WTC11 (cell line): ENCODE results near the gene DMWD. TPM values are rescaled to one million over a fixed set of nuclear protein-coding genes. Genes with fewer than 3 reads are reported as not detected.

ENCODE experiments used
- ATAC-seq: fragments of 200-7000 bp; cut with Tn5 transposase; 2 replicates; pipeline ENCODE4 v1.10.0; 2021; ENCODE audit warnings: mild to moderate bottlenecking, moderate library complexity
- CTCF ChIA-PET: fragments of 300-600 bp; sonication (Branson Sonifier 250); formaldehyde crosslinking; loops from one replicate; lab custom pipeline; 2021; ENCODE audit warnings: antibody characterized with exemption; lab: Charles Lee
- POLR2A ChIA-PET: fragments of 350-600 bp; sonication (Branson Sonifier 250); formaldehyde crosslinking; loops from one replicate; lab custom pipeline; 2021; ENCODE audit warnings: antibody characterized with exemption; lab: Charles Lee
- DNase-seq: peaks from one replicate; pipeline ENCODE4 v3.0.0; 2021; ENCODE audit warnings: low spot score
- H3K27ac Mint-ChIP-seq: 2 replicates; pipeline ENCODE4 v1.8.0; 2021; ENCODE audit warnings: mixed read lengths
- H3K27me3 Mint-ChIP-seq: 2 replicates; pipeline ENCODE4 v1.8.0; 2021; ENCODE audit warnings: low read depth, mild to moderate bottlenecking, moderate library complexity, mixed read lengths
- H3K36me3 Mint-ChIP-seq: 2 replicates; pipeline ENCODE4 v1.8.0; 2021; ENCODE audit warnings: mixed read lengths
- H3K4me1 Mint-ChIP-seq: 2 replicates; pipeline ENCODE4 v1.8.0; 2022; ENCODE audit warnings: mixed read lengths
- H3K4me3 Mint-ChIP-seq: 2 replicates; pipeline ENCODE4 v1.8.0; 2021; ENCODE audit warnings: mild to moderate bottlenecking, moderate library complexity, mixed read lengths
- H3K9me3 Mint-ChIP-seq: 2 replicates; pipeline ENCODE4 v1.8.0; 2021; ENCODE audit warnings: mixed read lengths
- ATF2 ChIP-seq: sonication (generic); formaldehyde crosslinking; IDR thresholded peaks from 2 replicates; pipeline ENCODE4 v1.8.1; 2022; ENCODE audit warnings: low read depth, missing genetic modification reagents, borderline replicate concordance
- CBFB ChIP-seq: sonication (generic); formaldehyde crosslinking; IDR thresholded peaks from 2 replicates; pipeline ENCODE4 v1.8.1; 2022; ENCODE audit warnings: mild to moderate bottlenecking, low read depth, missing genetic modification reagents
- CREB1 ChIP-seq: sonication (generic); formaldehyde crosslinking; IDR thresholded peaks from 2 replicates; pipeline ENCODE4 v1.8.0; 2023; ENCODE audit warnings: mild to moderate bottlenecking, missing genetic modification reagents
- CTCF ChIP-seq: fragments of 200-600 bp; IDR thresholded peaks from 2 replicates; pipeline ENCODE4 v1.8.0; 2022; ENCODE audit warnings: antibody characterized with exemption
- FOXJ3 ChIP-seq: sonication (generic); formaldehyde crosslinking; IDR thresholded peaks from 2 replicates; pipeline ENCODE4 v1.9.0; 2021; ENCODE audit warnings: missing genetic modification reagents, mild to moderate bottlenecking, borderline replicate concordance
- FOXK1 ChIP-seq: sonication (generic); formaldehyde crosslinking; IDR thresholded peaks from 2 replicates; pipeline ENCODE4 v1.8.0; 2022; ENCODE audit warnings: mild to moderate bottlenecking, moderate library complexity, missing genetic modification reagents
- IRF1 ChIP-seq: sonication (generic); formaldehyde crosslinking; IDR thresholded peaks from 2 replicates; pipeline ENCODE4 v1.8.0; 2023; ENCODE audit warnings: missing genetic modification reagents
- JUN ChIP-seq: sonication (generic); formaldehyde crosslinking; IDR thresholded peaks from 2 replicates; pipeline ENCODE4 v1.8.0; 2023; ENCODE audit warnings: mild to moderate bottlenecking, missing genetic modification reagents
- NFATC4 ChIP-seq: fragments of 250-450 bp; sonication (Bioruptor Pico); IDR thresholded peaks from 2 replicates; pipeline ENCODE4 v1.9.0; 2021; ENCODE audit warnings: mild to moderate bottlenecking
- NFYB ChIP-seq: sonication (generic); formaldehyde crosslinking; conservative IDR thresholded peaks from 2 replicates; pipeline ENCODE4 v1.8.0; 2022; ENCODE audit warnings: low read depth, missing genetic modification reagents
- NR2C2 ChIP-seq: sonication (generic); formaldehyde crosslinking; IDR thresholded peaks from 2 replicates; pipeline ENCODE4 v1.8.0; 2022; ENCODE audit warnings: mild to moderate bottlenecking, missing genetic modification reagents
- RORB ChIP-seq: fragments of 250-450 bp; sonication (Bioruptor Pico); IDR thresholded peaks from 2 replicates; pipeline ENCODE4 v1.9.0; 2021; ENCODE audit warnings: mild to moderate bottlenecking
- SMAD4 ChIP-seq: sonication (generic); formaldehyde crosslinking; IDR thresholded peaks from 2 replicates; pipeline ENCODE4 v1.8.0; 2022; ENCODE audit warnings: mild to moderate bottlenecking, missing genetic modification reagents
- USF1 ChIP-seq: sonication (generic); formaldehyde crosslinking; IDR thresholded peaks from 2 replicates; pipeline ENCODE4 v1.8.0; 2022; ENCODE audit warnings: mild to moderate bottlenecking, missing genetic modification reagents
- ZBTB43 ChIP-seq: sonication (generic); formaldehyde crosslinking; IDR thresholded peaks from 2 replicates; pipeline ENCODE4 v1.8.1; 2023; ENCODE audit warnings: mild to moderate bottlenecking, missing genetic modification reagents
- ZNF219 ChIP-seq: sonication (generic); formaldehyde crosslinking; IDR thresholded peaks from 2 replicates; pipeline ENCODE4 v1.8.0; 2023; ENCODE audit warnings: missing genetic modification reagents, mild to moderate bottlenecking, borderline replicate concordance
- ZNF317 ChIP-seq: sonication (generic); formaldehyde crosslinking; IDR thresholded peaks from 2 replicates; pipeline ENCODE4 v1.8.1; 2023; ENCODE audit warnings: low read depth, mild to moderate bottlenecking, moderate library complexity, missing genetic modification reagents, borderline replicate concordance
- ZNF396 ChIP-seq: fragments of 250-450 bp; sonication (Bioruptor Pico); IDR thresholded peaks from 2 replicates; pipeline ENCODE4 v1.8.0; 2021; ENCODE audit warnings: mild to moderate bottlenecking, moderate library complexity, borderline replicate concordance
- ZNF423 ChIP-seq: fragments of 250-450 bp; sonication (Bioruptor Pico); IDR thresholded peaks from 2 replicates; pipeline ENCODE4 v2.1.2; 2022; ENCODE audit warnings: mild to moderate bottlenecking, moderate library complexity
- ZNF425 ChIP-seq: fragments of 250-450 bp; sonication (Bioruptor Pico); conservative IDR thresholded peaks from 2 replicates; pipeline ENCODE4 v1.9.0; 2021; ENCODE audit warnings: mild to moderate bottlenecking
- total RNA-seq: library from RNA; stranded (reverse); gene quantifications from 3 replicates; pipeline ENCODE4 v1.2.3, GENCODE V29; 2021

The DMWD gene
- total RNA-seq, 1 experiment from 2014 or later, result 60.7 TPM

GRCh38 chr19:45745606-45746005, 47.0 kb downstream of the DMWD start:
- Mint-ChIP-seq H3K27me3 (peaks cover 26% of the 10 kb centered on the region), H3K36me3 (no peaks in the 10 kb centered on the region), H3K9me3 (no peaks in the 10 kb centered on the region), H3K4me1 (no peaks in the 10 kb centered on the region), H3K4me3 (no peak overlapping the region), H3K27ac (no peak overlapping the region)
- ATAC-seq (no peak), DNase-seq (no peak)
- ChIA-PET POLR2A (interaction anchor here (1.1 kb wide), 1 partner anchor 33 kb away, joined by 3 read pairs; no protein-coding TSS in a partner anchor), CTCF (interaction anchor here (0.9 to 1.2 kb wide), 4 partner anchors 8 to 71 kb away, joined by 3 to 6 read pairs (median 3); partner anchors contain the start of genes QPCTL, SIX5 and SNRPD2)
- TF ChIP-seq FOXK1 (CRISPR knock-in tag) (no peak), SMAD4 (CRISPR knock-in tag) (no peak), ZNF425 (CRISPR knock-in tag) (no peak), ZBTB43 (CRISPR knock-in tag) (no peak), ZNF219 (CRISPR knock-in tag) (no peak), FOXJ3 (CRISPR knock-in tag) (no peak), CTCF (no peak), ATF2 (no peak), NR2C2 (CRISPR knock-in tag) (no peak), ZNF423 (CRISPR knock-in tag) (no peak), ZNF317 (CRISPR knock-in tag) (no peak), JUN (CRISPR knock-in tag) (no peak), CBFB (CRISPR knock-in tag) (no peak), NFATC4 (CRISPR knock-in tag) (no peak), CREB1 (no peak), NFYB (CRISPR knock-in tag) (no peak), USF1 (CRISPR knock-in tag) (no peak), ZNF396 (CRISPR knock-in tag) (no peak), IRF1 (CRISPR knock-in tag) (no peak), RORB (CRISPR knock-in tag) (no peak)
